Retinal pigment epithelial cell (primary cell): ENCODE data around the gene TUBGCP2.

Experiments
- DNase-seq: peaks from one replicate; pipeline ENCODE4 v3.0.0-alpha.2; 2010; ENCODE audit warnings: low read depth
- H3K4me3 ChIP-seq: 2 replicates; pipeline ENCODE4 v1.5.1; 2011; ENCODE audit warnings: mild to moderate bottlenecking, low read length, control low read depth, moderate library complexity
- CTCF ChIP-seq: conservative IDR thresholded peaks from 2 replicates; pipeline ENCODE4 v1.5.1; 2011; ENCODE audit warnings: low read depth, low read length, control low read depth, inconsistent platforms

The TUBGCP2 gene

GRCh38 chr10:133349577-133350011, 40.9 kb upstream of the TUBGCP2 start:
- no peak overlapping the region for H3K4me3 ChIP-seq
- TF ChIP-seq CTCF = no peak

GRCh38 chr10:133349160-133349568, 40.5 kb upstream of the TUBGCP2 start:
- no peak for TF ChIP-seq CTCF
- DNase-seq = no peak
- H3K4me3 ChIP-seq = no peak overlapping the region

More at GRCh38 chr10:133349577-133350011, 40.9 kb upstream of the TUBGCP2 start:
- DNase-seq = no peak

- TF ChIP-seq CTCF = no peak
- no peak overlapping the region for H3K4me3 ChIP-seq
- no peak for DNase-seq
Measured at GRCh38 chr10:133347710-133348517, 39.2 kb upstream of the TUBGCP2 start.

GRCh38 chr10:133346413-133346812, 37.7 kb upstream of the TUBGCP2 start:
- no peak for TF ChIP-seq CTCF
- DNase-seq = no peak
- no peak overlapping the region for H3K4me3 ChIP-seq

GRCh38 chr10:133344236-133344635, 35.6 kb upstream of the TUBGCP2 start:
- TF ChIP-seq CTCF = no peak
- DNase-seq = no peak
- H3K4me3 ChIP-seq = no peak overlapping the region

- no peak for DNase-seq
- no peak overlapping the region for H3K4me3 ChIP-seq
- no peak for TF ChIP-seq CTCF
Measured at GRCh38 chr10:133343558-133343957, 34.9 kb upstream of the TUBGCP2 start.

GRCh38 chr10:133342942-133343341, 34.3 kb upstream of the TUBGCP2 start:
- no peak overlapping the region for H3K4me3 ChIP-seq
- no peak for TF ChIP-seq CTCF
- no peak for DNase-seq
